Nucleus accumbens (tissue), 56 donors: Measurements from ENCODE around the gene ZDHHC3.

Experiments used
- DNase-seq, 56 donors: peaks; one replicate each; lab custom pipeline; 2025; lab: John Stamatoyannopoulos, UW

The ZDHHC3 gene

DNA sequence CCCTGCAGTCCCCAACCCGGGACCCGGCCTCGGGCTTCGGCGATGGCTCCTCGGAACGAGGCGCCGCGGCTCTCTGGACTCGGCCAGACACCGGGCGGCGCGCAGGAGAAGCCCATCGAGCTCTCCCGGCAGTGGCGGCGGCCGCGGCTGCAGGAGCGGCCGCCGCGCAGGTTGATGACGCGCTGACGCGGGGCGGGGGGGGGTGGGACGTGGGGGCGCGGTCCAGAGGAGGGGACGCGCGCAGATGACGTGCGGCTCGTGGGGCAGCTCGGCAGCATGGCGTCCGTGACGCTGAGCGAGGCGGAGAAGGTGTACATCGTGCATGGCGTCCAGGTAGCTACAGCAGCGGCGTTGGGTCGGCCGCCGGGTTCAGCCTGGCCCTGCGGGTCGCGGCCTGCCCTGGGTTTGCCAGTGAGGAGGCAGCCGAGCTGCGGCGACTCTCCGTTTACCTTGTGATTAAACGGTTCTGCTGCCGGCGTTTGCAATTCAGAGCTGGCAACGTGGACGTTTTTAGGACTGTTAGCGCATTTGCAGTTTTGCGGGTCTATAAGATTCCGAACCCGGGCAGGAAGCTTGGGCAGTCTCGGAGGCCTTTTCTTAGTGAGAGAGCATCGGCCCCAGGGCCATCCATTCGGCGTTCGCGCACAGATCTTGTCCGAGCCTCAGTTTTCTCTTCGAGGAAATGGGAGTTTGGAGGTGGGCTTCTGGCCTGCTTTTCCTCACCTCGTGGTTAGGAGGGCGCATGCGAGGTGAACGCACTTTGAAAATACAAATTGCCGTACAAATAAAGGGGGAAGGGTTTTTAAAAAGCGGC lies at the start of gene ZDHHC3, which contains the start of gene EXOSC7:
Gene ZDHHC3, minus strand, starts transcription at position 173 of the 814 bp plus-strand sequence. CDS start 16,738 bp downstream, outside the sequence.
Gene EXOSC7, plus strand, starts transcription at position 243 of the 814 bp plus-strand sequence. Its CDS starts 34 bp downstream, at position 277.
- DNase-seq = peak in 55 of 56 donors; percentile 49 to 92 (median 79)

DNA sequence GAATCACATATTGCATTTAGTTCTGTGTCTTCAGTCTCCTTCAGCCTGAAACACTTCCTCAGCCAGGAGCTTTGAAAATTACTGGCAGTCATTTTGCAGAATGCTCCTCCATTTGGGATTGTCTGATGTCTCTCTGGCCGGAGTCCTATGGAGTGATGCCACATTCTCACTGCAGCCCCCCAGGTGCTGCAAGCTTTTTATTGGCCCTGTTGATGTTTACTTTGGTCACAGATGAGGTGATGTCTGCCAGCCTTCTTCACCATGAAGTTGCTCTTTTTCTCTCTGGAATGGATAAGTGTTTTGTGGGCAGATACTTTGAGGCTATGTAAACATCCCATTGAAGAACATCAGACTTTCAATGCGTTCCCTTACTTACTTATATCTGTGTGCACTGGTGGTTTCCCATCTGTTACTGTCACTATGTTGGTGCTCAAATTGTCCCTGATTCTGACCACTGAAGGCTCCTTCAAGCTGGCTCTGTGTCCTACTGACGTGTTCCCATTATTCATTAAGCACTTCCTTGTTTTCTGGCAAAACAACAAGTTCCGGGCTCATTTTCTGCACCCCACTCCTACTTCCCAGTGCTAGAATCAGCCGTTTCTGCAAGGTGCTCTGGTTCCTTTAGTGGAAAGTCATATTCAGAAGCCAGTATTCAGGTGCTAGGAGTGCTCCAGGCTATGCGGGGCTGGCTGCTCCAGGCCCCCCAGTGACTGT lies 48.7 kb upstream of the ZDHHC3 start:
- no peak for DNase-seq

DNA sequence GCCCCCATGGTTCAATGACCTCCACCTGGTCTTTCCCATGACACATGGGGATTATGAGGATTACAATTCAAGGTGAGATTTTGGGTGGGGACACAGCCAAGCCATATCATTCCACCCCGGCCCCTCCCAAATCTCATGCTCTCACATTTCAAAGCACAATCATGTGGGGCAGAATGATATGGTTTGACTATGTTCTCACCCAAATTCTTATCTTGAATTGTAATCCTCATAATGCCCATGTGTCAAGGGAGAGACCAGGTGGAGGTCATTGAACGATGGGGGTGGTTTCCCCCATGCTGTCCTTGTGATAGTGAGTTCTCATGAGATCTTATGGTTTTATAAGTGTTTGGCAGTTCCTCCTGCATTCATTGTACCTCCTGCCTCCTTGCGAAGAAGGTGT lies 47.7 kb upstream of the ZDHHC3 start:
- DNase-seq = no peak

DNA sequence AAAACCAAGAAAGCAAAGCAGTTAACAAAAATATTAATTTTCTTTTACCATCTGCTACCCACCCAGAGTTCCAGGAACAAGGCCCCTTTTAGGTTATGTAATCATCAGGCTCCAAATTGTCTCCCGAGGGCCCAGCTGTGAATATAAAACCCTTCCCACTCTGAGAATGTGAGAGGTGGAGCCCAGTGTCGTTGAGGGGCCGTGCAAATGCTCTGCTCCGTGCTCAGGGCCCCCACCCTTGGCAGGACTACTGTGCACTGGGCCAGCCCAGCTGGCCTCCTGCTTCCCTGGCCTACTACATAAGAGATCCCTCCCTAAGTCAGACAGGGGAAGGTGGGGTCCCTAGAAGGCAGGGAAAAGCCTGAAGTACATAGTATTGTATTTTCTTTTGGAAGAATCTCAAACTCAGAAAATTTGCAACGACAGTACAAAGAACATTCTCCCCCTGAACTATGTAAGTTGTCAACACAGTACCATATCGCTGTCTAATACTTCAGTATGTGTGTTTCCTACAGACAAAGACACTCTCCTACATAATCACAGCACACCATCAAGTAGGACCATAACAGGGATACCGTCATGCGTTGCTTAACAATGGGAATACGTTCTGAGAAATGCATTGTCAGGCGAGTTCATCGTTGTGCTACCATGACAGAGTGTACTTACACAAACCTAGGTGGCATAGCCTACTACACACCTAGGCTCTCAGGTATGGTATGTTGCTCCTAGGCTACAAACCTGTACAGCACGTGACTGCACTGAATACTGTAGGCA lies 45.7 kb upstream of the ZDHHC3 start:
- DNase-seq = no peak

DNA sequence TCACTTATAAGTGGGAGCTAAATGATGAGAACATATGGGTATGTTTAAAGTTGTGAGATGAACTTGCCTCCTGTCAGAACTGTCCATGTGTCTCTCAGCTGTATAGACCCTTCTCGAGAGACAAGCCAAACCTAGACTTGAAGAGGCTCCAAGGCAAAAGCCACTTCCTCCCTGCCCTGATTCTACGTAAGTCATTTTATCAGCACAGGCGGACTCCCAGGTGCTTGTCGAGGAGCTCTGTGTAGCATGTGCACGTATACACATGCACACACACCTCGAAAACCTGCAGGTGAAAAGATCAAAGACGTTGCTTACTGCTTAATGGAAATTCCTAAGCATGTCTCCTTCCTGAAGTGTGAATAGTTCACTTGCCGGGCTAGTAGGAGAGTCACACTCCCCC lies 44.6 kb upstream of the ZDHHC3 start:
- no peak for DNase-seq

GRCh38 chr3:45017821-45018220 lies 41.8 kb upstream of the ZDHHC3 start:
- DNase-seq = no peak

DNA sequence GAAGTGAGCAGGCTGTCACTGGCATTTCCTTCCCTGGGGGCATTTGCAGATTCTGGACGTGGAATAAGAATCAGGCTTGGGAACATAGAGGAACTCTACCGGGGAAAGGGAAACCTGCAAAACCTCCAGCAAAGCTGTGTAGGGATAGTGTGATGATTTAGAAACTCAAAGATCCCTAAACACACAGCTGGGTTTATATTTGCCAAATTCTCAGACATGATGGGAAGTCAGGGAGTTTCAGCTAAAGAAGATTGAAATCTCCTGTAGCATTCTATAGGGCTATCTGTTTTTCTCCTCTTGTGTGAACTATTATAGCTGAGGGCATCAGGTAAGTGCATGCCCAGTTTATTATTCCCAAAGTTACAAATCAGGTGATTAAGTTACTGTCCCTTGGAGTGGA lies 40.9 kb upstream of the ZDHHC3 start:
- DNase-seq = no peak

DNA sequence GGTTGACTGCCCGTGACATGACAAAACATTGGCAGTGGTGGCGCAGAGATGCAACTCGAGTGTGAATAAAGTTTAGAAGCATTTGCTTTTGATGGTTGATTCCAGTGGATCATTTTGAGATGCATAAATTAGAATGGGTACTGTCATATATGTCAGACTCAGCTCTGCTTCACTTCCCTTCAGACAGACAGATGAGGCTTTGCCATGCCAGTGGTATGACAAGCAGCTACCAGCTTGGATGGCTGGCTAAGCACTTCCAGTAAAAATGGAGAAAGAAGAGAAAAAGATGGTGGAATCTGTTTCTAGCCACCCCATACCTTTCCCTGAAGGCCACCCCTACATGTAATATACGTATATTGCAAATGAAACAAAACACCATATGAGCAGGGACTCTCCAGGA lies 36.6 kb upstream of the ZDHHC3 start:
- DNase-seq = no peak

DNA sequence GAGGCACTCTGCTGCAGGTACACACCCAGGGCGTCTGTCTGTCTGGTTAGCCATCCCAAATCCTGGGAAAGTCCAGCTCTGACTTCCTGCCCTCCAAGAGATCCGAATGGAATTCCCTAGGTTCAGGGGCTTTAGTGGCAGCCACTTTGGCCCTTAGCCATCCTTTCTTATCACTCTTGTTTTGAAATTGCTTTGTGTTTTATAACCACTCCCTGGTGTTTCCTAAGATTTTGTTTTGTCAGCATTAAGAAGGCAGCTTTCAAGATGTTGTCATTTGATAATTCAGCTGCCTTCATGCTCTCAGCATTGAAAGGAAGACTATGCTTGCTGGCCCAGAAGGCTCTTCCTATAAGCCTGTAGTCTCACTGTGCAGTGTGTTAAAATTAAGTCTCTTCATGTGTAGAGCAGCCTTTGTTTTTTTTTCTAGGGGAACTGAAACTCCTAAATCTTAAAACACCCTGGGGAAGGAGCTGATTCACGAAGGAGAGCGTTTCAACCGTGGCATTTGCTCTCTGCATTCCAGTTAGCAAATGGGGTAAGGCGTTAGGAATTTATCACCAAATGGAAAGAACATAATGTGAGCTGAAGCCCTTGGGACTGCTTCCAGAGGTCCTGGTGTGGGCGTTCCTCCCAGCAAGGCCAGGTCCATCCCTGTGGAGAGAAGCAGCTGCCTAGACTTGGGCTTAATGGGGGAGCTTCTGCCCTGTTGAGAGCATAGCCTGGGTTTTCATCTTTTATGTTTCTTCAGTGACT lies 36.0 kb upstream of the ZDHHC3 start:
- DNase-seq = no peak

DNA sequence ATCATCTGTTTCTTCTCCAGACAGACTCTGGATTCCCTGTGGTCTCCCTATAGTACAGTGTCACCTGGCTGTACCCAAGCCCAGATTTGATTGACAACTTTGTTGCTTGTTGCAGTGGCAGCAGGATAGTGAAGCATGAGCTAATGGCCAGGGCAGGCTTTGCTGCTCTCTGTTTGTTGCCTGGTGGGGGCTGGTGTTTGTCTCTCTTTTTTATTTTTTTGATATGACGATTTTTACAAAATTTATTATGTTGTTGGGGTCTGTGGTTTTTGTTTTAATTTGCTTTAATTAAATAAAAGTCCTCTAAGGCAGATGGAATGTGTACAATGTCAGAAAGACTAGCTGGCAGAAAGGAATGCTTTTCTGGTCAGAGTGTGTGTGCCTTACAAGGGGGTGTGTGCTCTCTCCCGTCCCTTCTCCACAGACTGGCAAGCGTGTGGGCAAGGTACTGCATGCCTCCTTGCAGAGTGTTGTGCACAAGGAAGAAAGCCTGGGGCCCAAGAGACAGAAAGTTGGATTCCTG lies 34.9 kb upstream of the ZDHHC3 start:
- DNase-seq = no peak

- no peak for DNase-seq
Measured at GRCh38 chr3:45009868-45010267, 33.9 kb upstream of the ZDHHC3 start.

DNA sequence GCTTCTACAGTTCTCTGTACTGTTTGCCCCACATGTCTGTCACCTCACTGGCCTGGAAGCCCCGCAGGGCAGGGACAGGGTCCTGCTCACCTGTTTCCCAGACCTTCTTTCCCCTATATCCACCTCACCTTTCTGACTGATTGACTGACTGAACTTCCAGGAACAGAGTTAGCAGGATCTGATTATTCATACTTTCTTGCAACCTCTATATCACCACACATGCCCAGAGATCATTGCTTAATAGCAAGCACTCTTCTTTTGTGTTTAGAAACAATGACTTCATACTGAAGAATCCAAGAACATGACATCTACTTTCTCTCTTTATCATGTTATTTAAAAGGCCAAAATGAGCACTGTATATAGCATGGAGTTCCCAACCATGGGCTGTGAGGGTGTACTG lies 32.1 kb upstream of the ZDHHC3 start:
- DNase-seq = no peak

DNA sequence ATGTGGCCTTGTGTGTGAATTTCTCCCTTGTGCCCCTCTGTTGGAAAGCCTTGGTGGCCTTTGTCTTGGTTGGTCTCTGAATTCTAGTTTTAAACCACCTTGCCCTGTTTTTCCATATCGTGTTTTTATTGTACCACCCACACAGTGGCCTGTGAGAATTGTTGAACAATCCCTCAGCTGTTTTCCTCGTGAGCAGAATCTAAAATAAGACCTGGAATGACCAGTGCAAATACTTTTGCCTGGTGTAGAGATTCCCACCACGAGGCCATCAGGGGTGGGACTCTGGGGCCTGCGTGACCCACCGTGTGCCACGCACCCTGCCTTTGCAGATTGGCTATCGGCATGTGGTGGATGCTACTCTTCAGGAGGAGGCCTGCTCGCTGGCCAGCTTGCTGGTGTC lies 31.1 kb upstream of the ZDHHC3 start:
- no peak for DNase-seq

GRCh38 chr3:45003859-45004258 lies 27.9 kb upstream of the ZDHHC3 start:
- no peak for DNase-seq

- no peak for DNase-seq
Measured at GRCh38 chr3:45003406-45003805, 27.4 kb upstream of the ZDHHC3 start.

- no peak for DNase-seq
Measured at GRCh38 chr3:45002720-45003119, 26.7 kb upstream of the ZDHHC3 start.

- DNase-seq = no peak
Measured at GRCh38 chr3:45002139-45002660, 26.2 kb upstream of the ZDHHC3 start.

DNA sequence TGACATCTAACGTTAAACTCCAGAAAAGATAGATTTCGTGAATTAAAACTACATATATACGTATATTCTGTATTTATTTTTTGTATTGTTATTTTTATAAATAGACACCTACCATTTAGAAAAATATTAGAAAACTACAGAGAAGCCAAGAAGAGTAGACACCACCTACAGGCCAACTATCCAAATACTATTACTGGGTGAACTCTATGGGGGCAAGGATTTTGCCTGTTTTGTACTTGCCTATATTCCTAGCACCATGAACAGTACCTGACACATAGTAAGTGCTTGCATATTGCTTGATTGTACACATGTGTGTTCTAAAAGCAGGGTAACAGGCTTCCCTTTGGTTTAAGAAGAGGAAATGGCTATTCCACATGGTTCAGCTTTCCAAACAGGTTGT lies 25.8 kb upstream of the ZDHHC3 start:
- no peak for DNase-seq

DNA sequence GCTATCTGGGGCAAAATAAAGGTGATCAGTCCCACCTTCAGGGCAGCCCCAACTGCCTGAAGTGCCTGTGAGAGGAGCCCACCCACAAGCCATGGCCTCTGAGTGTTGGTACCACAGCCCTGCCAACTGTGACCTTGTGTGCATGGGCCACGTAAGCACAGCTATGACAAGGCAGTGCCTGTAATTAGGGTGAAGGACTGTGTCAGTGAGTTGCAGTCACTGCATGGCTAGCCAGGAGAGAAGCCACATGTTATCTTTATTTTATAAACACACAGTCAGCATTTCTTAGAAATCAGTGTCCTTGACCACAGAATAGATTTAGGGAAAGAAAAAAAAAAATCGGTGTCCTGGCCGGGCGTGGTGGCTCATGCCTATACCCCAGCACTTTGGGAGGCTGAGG lies 24.8 kb upstream of the ZDHHC3 start:
- DNase-seq = no peak

DNA sequence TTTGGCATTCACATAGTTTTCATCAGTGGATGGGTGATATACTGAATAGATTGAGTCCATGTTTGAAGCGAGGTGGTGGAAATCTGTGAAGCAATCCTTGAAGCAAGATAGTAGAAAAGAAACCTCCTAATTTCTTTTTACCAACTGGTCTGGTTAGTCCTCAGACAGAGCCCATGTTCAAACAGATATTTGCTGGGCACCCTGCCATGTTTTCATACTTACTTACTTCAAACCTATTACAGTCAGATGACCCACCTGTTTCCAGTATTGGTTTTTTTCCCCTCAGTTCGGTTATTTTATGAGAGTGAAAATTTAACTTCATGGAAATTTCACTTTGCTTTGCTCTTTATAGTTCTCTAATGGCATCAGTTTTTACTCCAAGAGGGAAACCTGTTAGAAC lies 23.8 kb upstream of the ZDHHC3 start:
- DNase-seq = no peak
